ENCODE data around the gene RNF141.

Gene RNF141

GRCh38 chr11:10494636-10495463 lies 46.1 kb downstream of the RNF141 start:
- TF ChIP-seq ZFX (IDR thresholded peaks at IDR 0.05; ENCODE audit: borderline replicate concordance) (no peak), CTCF (IDR thresholded peaks at IDR 0.05) (no peak)
- no peak overlapping the region for H3K27ac ChIP-seq

GRCh38 chr11:10493041-10493663 lies 47.8 kb downstream of the RNF141 start:
- TF ChIP-seq CTCF (IDR thresholded peaks at IDR 0.05) (no peak), ZFX (IDR thresholded peaks at IDR 0.05; ENCODE audit: borderline replicate concordance) (no peak)
- no peak overlapping the region for H3K27ac ChIP-seq

GRCh38 chr11:10492084-10492483 lies 48.9 kb downstream of the RNF141 start:
- H3K27ac ChIP-seq = no peak overlapping the region
- TF ChIP-seq CTCF (IDR thresholded peaks at IDR 0.05) = no peak
- no peak for TF ChIP-seq ZFX (IDR thresholded peaks at IDR 0.05; ENCODE audit: borderline replicate concordance)

GRCh38 chr11:10490398-10491241 lies 50.4 kb downstream of the RNF141 start:
- no peak for TF ChIP-seq ZFX (IDR thresholded peaks at IDR 0.05; ENCODE audit: borderline replicate concordance)
- TF ChIP-seq CTCF (IDR thresholded peaks at IDR 0.05) = no peak
- H3K27ac ChIP-seq = no peak overlapping the region

- H3K27ac ChIP-seq = no peak overlapping the region
- TF ChIP-seq ZFX (IDR thresholded peaks at IDR 0.05; ENCODE audit: borderline replicate concordance) = no peak
- TF ChIP-seq CTCF (IDR thresholded peaks at IDR 0.05) = no peak
These were observed 51.0 kb downstream of the RNF141 start for GRCh38 chr11:10490032-10490397.

- no peak overlapping the region for H3K27ac ChIP-seq
- TF ChIP-seq ZFX (IDR thresholded peaks at IDR 0.05; ENCODE audit: borderline replicate concordance) = no peak
- no peak for TF ChIP-seq CTCF (IDR thresholded peaks at IDR 0.05)
These were observed 51.9 kb downstream of the RNF141 start for GRCh38 chr11:10488934-10489691.
